ENCODE results near the gene ZSCAN5B. TPM values are rescaled to one million over a fixed set of nuclear protein-coding genes. Genes with fewer than 3 reads are reported as not detected.

ZSCAN5B gene
- total and polyA plus RNA-seq, 5 experiments from 2014 or later, result not detected

DNA sequence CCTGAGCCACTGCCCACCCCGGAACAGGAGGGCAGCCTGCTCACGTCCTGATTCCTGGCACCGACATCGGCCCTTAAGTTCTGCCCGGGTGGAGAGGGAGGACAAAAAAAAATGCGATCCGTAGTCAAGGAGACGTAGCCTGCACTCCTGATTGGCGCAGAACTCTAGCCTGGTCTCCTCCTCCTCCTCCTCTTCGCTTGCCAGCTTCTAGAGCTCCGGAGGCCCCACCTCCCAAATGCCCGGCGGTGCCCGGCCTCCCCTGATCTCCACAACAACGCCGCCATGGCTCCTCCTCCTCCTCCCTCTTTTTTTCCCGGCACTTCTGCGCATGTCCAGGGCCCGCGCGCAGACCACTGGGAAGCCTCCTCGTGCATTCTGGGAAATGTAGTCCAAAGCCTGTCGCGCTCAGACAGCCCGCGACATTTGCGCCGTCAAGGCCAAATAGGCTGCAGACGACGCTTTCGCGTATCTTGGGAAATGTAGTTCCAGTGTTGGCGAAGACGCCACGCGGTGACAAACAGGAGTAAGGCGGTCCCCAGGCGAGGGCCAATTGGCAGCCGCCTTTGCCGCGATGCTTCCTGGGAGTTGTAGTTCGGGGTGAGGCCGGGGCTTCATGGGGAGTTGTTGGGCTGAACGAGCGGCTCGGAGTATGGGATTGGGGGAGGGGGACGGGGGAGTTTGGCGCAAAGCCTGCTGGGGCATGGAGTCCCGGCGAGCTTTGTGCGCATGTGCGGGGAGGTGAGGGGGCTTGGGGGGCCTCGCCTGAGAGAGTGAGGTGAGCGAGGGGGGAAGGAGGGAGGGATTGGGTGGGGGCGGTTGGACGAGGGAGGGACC, 56.8 kb downstream of the ZSCAN5B start, which contains the start of gene ZNF444:
Gene ZNF444 (plus strand): TSS at position 705 of the 834 bp plus-strand sequence. CDS start 5,625 bp downstream, outside the sequence.
- DNase-seq, result peak; percentile 95 to 100 (median 100)
- POLR2A ChIA-PET, result interaction anchor here (0.7 to 8.5 kb wide), 5 partner anchors 13 to 498 kb away, joined by 3 to 76 read pairs (median 3); partner anchors contain the start of genes ZNF787 and ZSCAN5A
- Mint-ChIP-seq H3K9me3 (no peaks in the 10 kb centered on the region), H3K4me3 (peak within 1 kb of the TSS; percentile 90 to 98 (median 94)), H3K36me3 (peaks cover 0 to 2% (median 0%) of the 10 kb centered on the region in 3 donors), H3K4me1 (peaks cover 24 to 50% (median 46%) of the 10 kb centered on the region in 4 donors), H3K27ac (peak within 1 kb of the TSS; percentile 91 to 98 (median 96)), H3K27me3 (no peaks in the 10 kb centered on the region)
- peak; percentile 88 to 89 for ATAC-seq

GRCh38 chr19:56139847-56140582, 57.6 kb downstream of the ZSCAN5B start:
- H3K27ac Mint-ChIP-seq, result peak overlapping the region; percentile 91 to 98 (median 96)
- no peaks in the 10 kb centered on the region for H3K27me3 Mint-ChIP-seq
- POLR2A ChIA-PET, result interaction anchor here (1.1 to 8.5 kb wide), 3 partner anchors 19 to 175 kb away, joined by 3 to 76 read pairs (median 4); partner anchors contain the start of genes ZNF787 and ZSCAN5A
- peaks cover 24 to 50% (median 46%) of the 10 kb centered on the region in 4 donors for H3K4me1 Mint-ChIP-seq
- peak overlapping the region; percentile 90 to 98 (median 94) for H3K4me3 Mint-ChIP-seq
- H3K9me3 Mint-ChIP-seq, result no peaks in the 10 kb centered on the region
- ATAC-seq, result no peak
- DNase-seq, result peak in 1 of 10 donors; percentile 4
- H3K36me3 Mint-ChIP-seq, result no peaks in the 10 kb centered on the region

Other genes starting within 250 kb of the ZSCAN5B start
- not detected for gene NLRP8, start 250.0 kb downstream of the ZSCAN5B start, total RNA-seq
- gene NLRP8, start 250.0 kb downstream of the ZSCAN5B start, polyA plus RNA-seq, result not detected
- gene NLRP5, start 211.0 kb downstream of the ZSCAN5B start, total RNA-seq, result not detected
- not detected for gene NLRP5, start 211.0 kb downstream of the ZSCAN5B start, polyA plus RNA-seq
- gene ZNF787, start 76.5 kb downstream of the ZSCAN5B start, total RNA-seq, result 10 to 100 TPM; 29.3 to 29.4 TPM
- gene ZNF787, start 76.5 kb downstream of the ZSCAN5B start, polyA plus RNA-seq, result 1 to 10 TPM in 2 of 3 donors, under 1 TPM in 1; 0.49 to 1.9 (median 1.2) TPM
- gene ZNF444, start 56.5 kb downstream of the ZSCAN5B start, total RNA-seq, result 10 to 100 TPM; 42.2 to 49.4 TPM
- gene ZNF444, start 56.5 kb downstream of the ZSCAN5B start, polyA plus RNA-seq, result 10 to 100 TPM; 12.9 to 26.9 (median 19.2) TPM
- not detected for gene GALP, start 21.8 kb downstream of the ZSCAN5B start, total RNA-seq
- gene GALP, start 21.8 kb downstream of the ZSCAN5B start, polyA plus RNA-seq, result not detected
- gene ZSCAN5C, start 4.5 kb upstream of the ZSCAN5B start, total RNA-seq, result not detected
- not detected for gene ZSCAN5C, start 4.5 kb upstream of the ZSCAN5B start, polyA plus RNA-seq
- not detected for gene EDDM13, start 75.0 kb upstream of the ZSCAN5B start, total RNA-seq
- gene EDDM13, start 75.0 kb upstream of the ZSCAN5B start, polyA plus RNA-seq, result 1 to 10 TPM in 2 of 3 donors, not detected in 1; 1.5 to 3.0 TPM
- 10 to 100 TPM; 12.3 to 12.4 TPM for gene ZSCAN5A, start 117.1 kb upstream of the ZSCAN5B start, total RNA-seq
- 1 to 10 TPM; 7.4 to 8.9 (median 7.4) TPM for gene ZSCAN5A, start 117.1 kb upstream of the ZSCAN5B start, polyA plus RNA-seq
- gene ZNF582, start 195.8 kb upstream of the ZSCAN5B start, total RNA-seq, result 1 to 10 TPM; 5.8 to 7.1 TPM
- 1 to 10 TPM; 5.6 to 6.8 (median 6.5) TPM for gene ZNF582, start 195.8 kb upstream of the ZSCAN5B start, polyA plus RNA-seq
- gene ZNF583, start 206.5 kb upstream of the ZSCAN5B start, total RNA-seq, result 10 to 100 TPM; 12.1 to 13.5 TPM
- 10 to 100 TPM; 14.0 to 17.3 (median 14.5) TPM for gene ZNF583, start 206.5 kb upstream of the ZSCAN5B start, polyA plus RNA-seq

Measured in naive thymus-derived CD8-positive, alpha-beta T cell (primary cell).